HepG2 (cell line): ENCODE measurements around the gene JPH2. TPM values are rescaled to one million over a fixed set of nuclear protein-coding genes. Genes with fewer than 3 reads are reported as not detected.
A peak's percentile ranks its signal among the peaks of the same experiment; 100 is the strongest.

Source experiments
- CHCHD3 ChIP-seq: sonication (generic); formaldehyde crosslinking; IDR thresholded peaks from 2 replicates; pipeline ENCODE4 v1.8.0; 2022; ENCODE audit warnings: mild to moderate bottlenecking, missing genetic modification reagents, moderate library complexity
- ELF1 ChIP-seq: sonication (generic); formaldehyde crosslinking; IDR thresholded peaks from 2 replicates; pipeline ENCODE4 v1.4.0; 2020; ENCODE audit warnings: missing genetic modification reagents
- EZH2 ChIP-seq: conservative IDR thresholded peaks from 2 replicates; pipeline ENCODE4 v1.6.1; 2012; ENCODE audit warnings: mild to moderate bottlenecking, low read depth, low read length, moderate library complexity
- GMEB1 ChIP-seq: sonication (generic); formaldehyde crosslinking; IDR thresholded peaks from 2 replicates; pipeline ENCODE4 v1.5.1; 2020; ENCODE audit warnings: missing genetic modification reagents, mild to moderate bottlenecking, borderline replicate concordance
- ISX ChIP-seq: sonication (generic); formaldehyde crosslinking; conservative IDR thresholded peaks from 2 replicates; pipeline ENCODE4 v1.5.0; 2020; ENCODE audit warnings: missing genetic modification reagents
- USF2 ChIP-seq, 2 experiments: sonication (generic) in 1 of 2; formaldehyde crosslinking in 1 of 2; IDR thresholded peaks; 2 replicates each; pipeline versions ENCODE4 v1.5.1 to v1.6.1; 2011 to 2020; ENCODE audit warnings: borderline replicate concordance in 1 of 2, low read depth in 1 of 2, low read length in 1 of 2, mild to moderate bottlenecking in 1 of 2, missing genetic modification reagents in 1 of 2, moderate library complexity in 1 of 2
- ZNF12 ChIP-seq: sonication (generic); formaldehyde crosslinking; IDR thresholded peaks from 2 replicates; pipeline ENCODE4 v1.5.0; 2020; ENCODE audit warnings: missing genetic modification reagents
- ZNF235 ChIP-seq: sonication (generic); formaldehyde crosslinking; IDR thresholded peaks from 2 replicates; pipeline ENCODE4 v1.8.1; 2023; ENCODE audit warnings: mild to moderate bottlenecking, missing genetic modification reagents, borderline replicate concordance
- ZNF253 ChIP-seq: sonication (generic); formaldehyde crosslinking; IDR thresholded peaks from 2 replicates; pipeline ENCODE4 v1.8.0; 2022; ENCODE audit warnings: mild to moderate bottlenecking, missing genetic modification reagents, borderline replicate concordance
- ZXDC ChIP-seq: sonication (generic); formaldehyde crosslinking; IDR thresholded peaks from 2 replicates; pipeline ENCODE4 v1.5.0; 2020; ENCODE audit warnings: mild to moderate bottlenecking, missing genetic modification reagents
- polyA plus RNA-seq, 8 experiments: library from polyadenylated mRNA; depleted of rRNA in 3 of 8; stranded (reverse) in 7 of 8; unstranded in 1 of 8; fragments of >200 nt; fragmentation: Illumina TruSeq in 4 of 8; extraction: Trizol in 4 of 8; gene quantifications; 2 replicates each; pipeline versions ENCODE4 v1.2.1 to v1.2.3, GENCODE V29; 2011 to 2016; ENCODE audit warnings: low read depth in 4 of 8, missing spikeins in 1 of 8, mixed read lengths in 1 of 8; ENCODE audit not compliant: insufficient read depth in 1 of 8
- total RNA-seq, 5 experiments: library from RNA; depleted of rRNA; stranded (reverse); fragments of >200 nt; fragmentation: Illumina TruSeq; extraction: Trizol; gene quantifications; 2 replicates each; pipeline ENCODE4 v1.2.3, GENCODE V29; 2016; ENCODE audit warnings: low read depth in 1 of 5
- TF ChIP-seq, protein P1 (sequence below): sonication (generic); formaldehyde crosslinking; IDR thresholded peaks from one replicate; pipeline ENCODE4 v1.5.1; 2020; ENCODE audit warnings: mild to moderate bottlenecking, missing genetic modification reagents; ENCODE audit errors: not compliant biosample characterization

The JPH2 gene
- total and polyA plus RNA-seq, 2 of the 13 experiments (the other 11 are each of a cell fraction or from before 2014, with no cell fraction given) = 0.42 TPM; not detected in 1

- TF ChIP-seq, protein P1, sequence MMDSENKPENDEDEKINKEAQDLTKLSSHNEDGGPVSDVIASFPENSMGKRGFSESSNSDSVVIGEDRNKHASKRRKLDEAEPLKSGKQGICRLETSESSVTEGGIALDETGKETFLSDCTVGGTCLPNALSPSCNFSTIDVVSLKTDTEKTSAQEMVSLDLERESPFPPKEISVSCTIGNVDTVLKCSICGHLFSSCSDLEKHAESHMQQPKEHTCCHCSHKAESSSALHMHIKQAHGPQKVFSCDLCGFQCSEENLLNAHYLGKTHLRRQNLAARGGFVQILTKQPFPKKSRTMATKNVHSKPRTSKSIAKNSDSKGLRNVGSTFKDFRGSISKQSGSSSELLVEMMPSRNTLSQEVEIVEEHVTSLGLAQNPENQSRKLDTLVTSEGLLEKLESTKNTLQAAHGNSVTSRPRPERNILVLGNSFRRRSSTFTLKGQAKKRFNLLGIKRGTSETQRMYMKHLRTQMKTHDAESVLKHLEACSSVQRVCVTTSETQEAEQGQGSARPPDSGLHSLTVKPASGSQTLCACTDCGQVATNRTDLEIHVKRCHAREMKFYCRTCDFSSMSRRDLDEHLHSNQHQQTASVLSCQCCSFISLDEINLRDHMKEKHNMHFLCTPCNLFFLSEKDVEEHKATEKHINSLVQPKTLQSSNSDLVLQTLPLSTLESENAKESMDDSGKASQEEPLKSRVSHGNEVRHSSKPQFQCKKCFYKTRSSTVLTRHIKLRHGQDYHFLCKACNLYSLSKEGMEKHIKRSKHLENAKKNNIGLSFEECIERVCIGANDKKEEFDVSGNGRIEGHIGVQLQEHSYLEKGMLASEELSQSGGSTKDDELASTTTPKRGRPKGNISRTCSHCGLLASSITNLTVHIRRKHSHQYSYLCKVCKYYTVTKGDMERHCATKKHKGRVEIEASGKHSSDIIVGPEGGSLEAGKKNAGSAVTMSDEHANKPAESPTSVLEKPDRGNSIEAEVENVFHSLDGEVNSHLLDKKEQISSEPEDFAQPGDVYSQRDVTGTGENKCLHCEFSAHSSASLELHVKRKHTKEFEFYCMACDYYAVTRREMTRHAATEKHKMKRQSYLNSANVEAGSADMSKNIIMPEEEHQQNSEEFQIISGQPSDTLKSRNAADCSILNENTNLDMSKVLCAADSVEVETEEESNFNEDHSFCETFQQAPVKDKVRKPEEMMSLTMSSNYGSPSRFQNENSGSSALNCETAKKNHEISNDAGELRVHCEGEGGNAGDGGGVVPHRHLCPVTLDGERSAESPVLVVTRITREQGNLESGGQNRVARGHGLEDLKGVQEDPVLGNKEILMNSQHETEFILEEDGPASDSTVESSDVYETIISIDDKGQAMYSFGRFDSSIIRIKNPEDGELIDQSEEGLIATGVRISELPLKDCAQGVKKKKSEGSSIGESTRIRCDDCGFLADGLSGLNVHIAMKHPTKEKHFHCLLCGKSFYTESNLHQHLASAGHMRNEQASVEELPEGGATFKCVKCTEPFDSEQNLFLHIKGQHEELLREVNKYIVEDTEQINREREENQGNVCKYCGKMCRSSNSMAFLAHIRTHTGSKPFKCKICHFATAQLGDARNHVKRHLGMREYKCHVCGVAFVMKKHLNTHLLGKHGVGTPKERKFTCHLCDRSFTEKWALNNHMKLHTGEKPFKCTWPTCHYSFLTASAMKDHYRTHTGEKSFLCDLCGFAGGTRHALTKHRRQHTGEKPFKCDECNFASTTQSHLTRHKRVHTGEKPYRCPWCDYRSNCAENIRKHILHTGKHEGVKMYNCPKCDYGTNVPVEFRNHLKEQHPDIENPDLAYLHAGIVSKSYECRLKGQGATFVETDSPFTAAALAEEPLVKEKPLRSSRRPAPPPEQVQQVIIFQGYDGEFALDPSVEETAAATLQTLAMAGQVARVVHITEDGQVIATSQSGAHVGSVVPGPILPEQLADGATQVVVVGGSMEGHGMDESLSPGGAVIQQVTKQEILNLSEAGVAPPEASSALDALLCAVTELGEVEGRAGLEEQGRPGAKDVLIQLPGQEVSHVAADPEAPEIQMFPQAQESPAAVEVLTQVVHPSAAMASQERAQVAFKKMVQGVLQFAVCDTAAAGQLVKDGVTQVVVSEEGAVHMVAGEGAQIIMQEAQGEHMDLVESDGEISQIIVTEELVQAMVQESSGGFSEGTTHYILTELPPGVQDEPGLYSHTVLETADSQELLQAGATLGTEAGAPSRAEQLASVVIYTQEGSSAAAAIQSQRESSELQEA (CRISPR knock-in tag) = no peak
- no peak for TF ChIP-seq ZXDC (CRISPR knock-in tag)
- no peak for TF ChIP-seq ISX (CRISPR knock-in tag)
- no peak for TF ChIP-seq EZH2
- no peak for TF ChIP-seq GMEB1 (CRISPR knock-in tag)
- no peak for TF ChIP-seq ZNF253 (CRISPR knock-in tag)
- TF ChIP-seq ELF1 (CRISPR knock-in tag) = peak; percentile 33; the same call in 1 of the 2 replicates
- no peak for TF ChIP-seq USF2 (IDR thresholded peaks at IDR 0.05; ENCODE audit: low read depth, low read length)
- no peak for TF ChIP-seq USF2 (CRISPR knock-in tag; IDR thresholded peaks at IDR 0.05; ENCODE audit: borderline replicate concordance)
- TF ChIP-seq ZNF235 (CRISPR knock-in tag) = no peak
- TF ChIP-seq CHCHD3 (CRISPR knock-in tag) = no peak
- TF ChIP-seq ZNF12 (CRISPR knock-in tag) = no peak
Observed at GRCh38 chr20:44215125-44215524, 28.1 kb upstream of the JPH2 start (continued).
